Measurements from ENCODE around the gene RUSF1.
"Not testable (repeated sequence)": the region's sequence is repeated elsewhere in the genome, so short reads cannot be mapped to it uniquely, and the experiment has no call there.

RUSF1 gene

GRCh38 chr16:31507929-31508705 lies at the start of gene RUSF1:
Gene RUSF1, minus strand, starts transcription at chr16:31508391. Its CDS starts 18 bp downstream, at chr16:31508373.
- DNase-seq (ENCODE audit: low spot score), result peak; percentile 89

DNA sequence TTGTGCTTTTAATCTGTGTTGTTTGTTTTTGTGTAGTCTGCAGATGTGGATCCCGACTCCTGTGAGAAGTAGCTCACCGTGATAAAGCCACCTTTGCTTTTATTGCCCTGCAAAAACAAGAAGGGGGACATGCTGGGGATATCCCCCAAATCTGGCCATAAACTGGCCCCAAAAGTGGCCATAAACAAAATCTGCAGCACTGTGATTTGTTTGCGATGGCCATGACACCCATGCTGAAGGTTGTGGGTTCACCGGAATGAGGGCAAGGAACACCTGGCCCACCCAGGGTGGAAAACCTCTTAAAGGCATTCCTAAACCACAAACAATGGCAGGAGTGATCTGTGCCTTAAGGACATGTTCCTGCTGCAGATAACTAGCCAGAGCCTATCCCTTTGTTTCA lies 34.6 kb upstream of the RUSF1 start:
- DNase-seq (ENCODE audit: low spot score), result no peak

DNA sequence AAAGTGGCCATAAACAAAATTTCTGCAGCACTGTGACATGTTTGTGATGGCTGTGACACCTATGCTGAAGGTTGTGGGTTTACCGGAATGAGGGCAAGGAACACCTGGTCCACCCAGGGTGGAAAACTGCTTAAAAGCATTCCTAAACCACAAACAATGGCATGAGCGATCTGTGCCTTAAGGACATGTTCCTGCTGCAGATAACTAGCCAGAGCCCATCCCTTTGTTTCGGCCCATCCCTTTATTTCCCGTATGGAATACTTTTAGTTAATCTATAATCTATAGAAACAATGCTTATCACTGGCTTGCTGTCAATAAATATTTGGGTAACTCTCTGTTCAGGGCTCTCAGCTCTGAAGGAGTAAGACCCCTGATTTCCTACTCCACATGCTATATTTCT lies 31.6 kb upstream of the RUSF1 start:
- not testable (repeated sequence) for DNase-seq (ENCODE audit: low spot score)

GRCh38 chr16:31538243-31538598 lies 30.0 kb upstream of the RUSF1 start:
- DNase-seq (ENCODE audit: low spot score), result not testable (repeated sequence)

- DNase-seq (ENCODE audit: low spot score), result no peak
These were observed 29.4 kb upstream of the RUSF1 start for GRCh38 chr16:31537362-31538242.

DNA sequence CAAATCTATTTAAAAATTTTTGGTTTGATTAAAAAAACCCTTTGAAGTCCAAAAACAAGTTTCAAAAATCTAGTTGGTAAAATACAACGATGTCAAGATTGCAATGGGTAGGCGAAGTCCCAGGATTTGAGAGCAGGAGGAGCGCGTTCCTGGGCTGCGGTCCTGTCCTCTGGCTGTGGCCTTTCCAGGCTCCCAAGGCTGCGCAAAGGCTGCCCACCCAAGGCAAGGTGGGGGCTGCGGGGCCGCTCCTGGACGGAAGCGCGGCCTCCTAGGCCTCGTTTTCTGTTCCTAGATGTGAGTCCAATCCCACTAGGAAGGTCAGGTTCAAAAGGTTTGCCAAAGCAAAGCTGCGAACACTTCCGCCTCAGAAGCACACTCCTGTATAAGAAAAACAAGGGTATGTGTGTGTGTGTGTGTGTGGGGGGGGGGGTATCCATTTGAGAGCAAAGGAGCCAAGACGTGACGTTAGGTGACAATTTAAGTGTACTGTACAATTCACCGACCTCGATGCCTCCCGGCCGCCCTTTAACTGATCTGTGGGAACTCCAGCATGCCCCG lies 28.7 kb upstream of the RUSF1 start:
- DNase-seq (ENCODE audit: low spot score), result no peak

GRCh38 chr16:31535737-31536136 lies 27.5 kb upstream of the RUSF1 start:
- DNase-seq (ENCODE audit: low spot score), result no peak

GRCh38 chr16:31532896-31533295 lies 24.7 kb upstream of the RUSF1 start:
- no peak for DNase-seq (ENCODE audit: low spot score)

GRCh38 chr16:31532120-31532519 lies 23.9 kb upstream of the RUSF1 start:
- DNase-seq (ENCODE audit: low spot score), result no peak

DNA sequence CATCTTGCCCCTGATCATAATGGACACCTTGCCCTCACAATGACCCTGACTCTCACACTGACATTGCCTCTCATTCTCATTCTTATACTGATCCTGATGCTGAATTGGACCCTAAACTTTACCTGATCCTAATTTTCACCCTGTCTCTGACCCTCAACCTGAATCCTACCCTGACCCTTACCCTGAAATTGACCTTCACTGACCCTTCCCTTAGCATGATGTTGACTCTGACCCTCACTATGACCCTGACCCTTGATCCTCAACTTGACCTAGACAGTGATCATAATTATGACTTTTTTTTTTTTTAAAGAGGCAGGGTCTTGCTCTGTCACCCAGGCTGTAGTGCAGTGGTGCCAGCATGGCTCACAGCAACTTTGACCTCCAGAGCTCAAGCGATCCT lies 22.9 kb upstream of the RUSF1 start:
- DNase-seq (ENCODE audit: low spot score), result no peak

DNA sequence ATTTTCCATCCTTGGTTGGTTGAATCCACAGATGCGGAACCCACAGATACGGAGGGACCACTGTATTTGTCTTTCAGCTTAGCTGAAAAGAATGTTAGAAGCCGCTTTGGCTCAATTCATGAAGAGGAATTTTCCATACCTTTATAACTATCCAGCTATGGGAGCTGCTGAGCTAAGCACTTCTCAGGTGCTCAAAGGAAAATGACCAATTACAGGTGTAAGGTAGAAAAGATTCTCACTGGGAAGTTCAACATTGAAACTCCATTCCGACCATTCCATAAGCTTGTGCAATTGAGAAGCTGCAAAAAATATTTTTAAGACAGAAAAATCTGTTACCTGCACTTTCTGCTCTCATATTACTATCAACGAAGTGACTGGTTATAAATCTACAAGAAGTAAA lies 22.2 kb upstream of the RUSF1 start:
- no peak for DNase-seq (ENCODE audit: low spot score)

DNA sequence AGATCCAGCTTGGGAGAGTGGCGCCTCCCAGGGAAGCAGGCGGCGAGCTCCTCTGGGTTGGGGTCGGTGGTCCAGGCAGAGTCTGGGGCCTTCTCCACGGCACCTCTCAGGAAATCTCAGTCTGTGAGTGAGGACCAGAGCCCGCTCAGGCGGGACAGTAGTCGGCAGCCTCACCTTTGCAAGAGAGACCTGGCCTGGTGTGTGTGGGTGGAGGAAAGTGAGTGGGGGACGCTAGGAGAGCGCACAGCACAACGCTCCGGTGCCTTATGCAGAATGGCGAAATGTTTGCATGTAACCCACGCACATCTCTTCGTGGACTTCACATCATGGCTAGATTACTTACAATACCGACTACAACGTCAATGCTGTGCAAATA lies 21.7 kb upstream of the RUSF1 start:
- DNase-seq (ENCODE audit: low spot score), result no peak

DNA sequence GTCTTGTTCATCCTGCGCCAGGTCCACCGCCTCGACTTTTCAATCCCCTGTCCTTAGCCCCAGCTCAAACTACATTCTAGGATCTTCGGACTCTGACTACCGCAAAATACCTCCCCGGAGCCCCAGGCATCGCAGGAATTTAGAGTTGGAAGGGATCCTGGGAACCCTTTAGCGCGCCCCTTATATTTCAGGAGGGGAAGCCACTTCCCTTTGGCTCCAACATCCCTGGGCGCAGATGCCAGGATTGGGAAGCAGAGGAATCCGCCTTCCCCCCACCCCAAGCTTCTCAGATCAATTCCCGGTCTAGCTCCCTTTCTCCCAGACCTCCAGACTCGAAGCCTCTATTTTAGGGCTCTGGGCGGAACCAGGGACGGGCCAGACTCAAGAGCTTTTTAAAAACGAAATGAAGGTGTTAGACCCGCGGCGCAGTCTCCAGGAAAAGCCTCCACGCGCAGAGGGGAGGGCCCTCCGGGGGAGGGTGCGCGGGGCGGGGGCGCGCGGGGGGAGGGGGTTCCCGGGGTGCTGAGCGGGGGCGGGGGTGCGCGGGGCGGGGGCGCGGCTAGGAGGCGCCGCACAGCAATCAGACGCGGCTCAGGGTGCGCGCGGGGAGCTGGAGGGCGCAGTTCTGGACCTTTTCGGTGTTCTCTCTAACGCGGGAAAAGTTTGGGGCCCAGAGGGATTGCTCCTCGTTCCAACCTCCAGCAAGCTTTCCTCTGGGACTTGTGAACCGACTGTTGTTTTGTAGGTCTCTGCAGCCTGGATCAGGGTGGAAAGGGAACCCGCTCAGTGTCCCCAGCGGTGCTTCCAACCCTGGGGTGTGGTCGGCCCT lies 21.1 kb upstream of the RUSF1 start:
- no peak for DNase-seq (ENCODE audit: low spot score)

DNA sequence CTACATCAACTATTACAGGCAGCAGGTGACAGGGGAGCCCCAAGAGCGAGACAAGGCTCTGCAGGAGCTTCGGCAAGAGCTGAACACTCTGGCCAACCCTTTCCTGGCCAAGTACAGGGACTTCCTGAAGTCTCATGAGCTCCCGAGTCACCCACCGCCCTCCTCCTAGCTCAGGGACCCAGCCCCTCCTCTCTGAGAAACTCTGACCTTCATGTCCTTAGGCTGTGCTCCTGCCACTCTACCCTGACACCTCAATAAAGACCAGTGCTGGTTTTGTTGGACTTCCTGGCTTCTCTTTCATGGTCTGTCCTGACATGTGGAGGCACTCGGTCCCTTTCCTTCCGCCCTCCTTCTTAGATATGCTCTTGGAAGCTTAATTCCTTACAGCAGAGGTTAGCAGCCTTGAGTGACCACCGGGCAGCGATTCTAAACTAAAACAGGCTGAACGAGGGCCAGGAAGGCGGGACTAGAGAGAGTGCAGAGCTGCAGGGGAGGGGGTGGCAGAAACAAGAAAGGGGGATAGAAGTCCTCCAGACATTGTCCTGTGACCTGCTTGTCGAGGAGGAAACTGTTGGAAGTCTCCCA lies 20.4 kb upstream of the RUSF1 start:
- no peak for DNase-seq (ENCODE audit: low spot score)

- no peak for DNase-seq (ENCODE audit: low spot score)
These were observed 19.6 kb upstream of the RUSF1 start, which contains the start of gene AHSP for GRCh38 chr16:31527734-31528274. Gene AHSP, plus strand, starts transcription at chr16:31527900. Its CDS starts 240 bp downstream, at chr16:31528140.

- no peak for DNase-seq (ENCODE audit: low spot score)
These were observed 16.9 kb upstream of the RUSF1 start for GRCh38 chr16:31525113-31525512.

DNA sequence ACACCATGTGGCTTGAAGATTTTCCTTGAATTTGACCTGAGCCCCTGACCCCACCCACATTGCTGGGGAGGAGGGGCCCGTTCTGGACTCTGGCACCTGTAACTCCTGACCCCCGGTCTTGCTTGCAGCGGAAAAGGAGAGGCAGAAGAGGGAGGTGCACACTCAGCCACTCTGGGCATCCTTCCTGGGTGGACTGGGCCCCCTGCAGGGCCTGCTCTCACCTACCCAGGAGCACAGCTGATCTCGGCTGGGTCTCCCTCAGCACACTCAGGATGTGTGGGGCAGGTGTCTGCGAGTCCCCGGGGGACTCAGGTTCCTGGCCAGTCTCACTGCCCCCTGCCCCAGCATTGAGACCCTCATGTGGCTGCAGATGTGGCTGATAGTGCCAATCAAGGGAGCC lies 15.6 kb upstream of the RUSF1 start:
- DNase-seq (ENCODE audit: low spot score), result not testable (repeated sequence)

GRCh38 chr16:31522071-31522470 lies 13.9 kb upstream of the RUSF1 start:
- DNase-seq (ENCODE audit: low spot score), result no peak

- no peak for DNase-seq (ENCODE audit: low spot score)
These were observed 13.2 kb upstream of the RUSF1 start for GRCh38 chr16:31521368-31521767.

DNA sequence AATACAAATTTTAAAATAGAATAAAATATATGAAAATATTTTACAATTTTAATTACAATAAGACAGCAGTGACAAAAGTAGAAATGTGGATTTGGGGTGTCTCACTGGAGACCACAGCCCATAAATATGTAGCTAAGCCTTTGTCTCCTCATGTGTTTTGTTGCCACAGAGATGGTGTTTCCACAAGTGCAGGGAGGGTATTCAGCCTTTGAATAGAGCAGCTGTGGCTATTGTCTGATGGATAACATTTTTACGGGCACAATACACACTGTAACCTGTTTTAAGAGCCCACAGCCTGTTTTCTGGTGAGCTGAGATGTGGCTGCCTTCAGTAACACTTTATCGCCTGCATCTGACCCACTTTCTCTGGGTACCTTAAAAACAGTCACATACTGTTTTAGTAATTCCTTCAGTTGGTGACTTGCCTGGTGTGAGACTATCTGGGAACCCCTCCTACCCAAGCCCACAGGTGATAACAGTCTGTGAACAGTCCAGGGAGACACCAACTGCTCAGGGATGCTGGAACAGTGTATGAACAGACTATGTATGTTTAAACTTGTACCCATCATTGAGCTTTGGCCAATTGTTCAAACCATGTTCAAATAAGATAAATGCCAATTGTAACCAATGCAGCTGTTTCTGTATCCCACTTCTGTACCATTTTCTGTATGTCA lies 11.7 kb upstream of the RUSF1 start:
- DNase-seq (ENCODE audit: low spot score), result no peak

All from activated CD4-positive, alpha-beta T cell treated with anti-CD3 and anti-CD28 coated beads, Interleukin-2, Interleukin-4, amounts not matched to agents 100 ng/mL and 50 ng/mL, durations not matched to agents 16 hours and 8 hours (primary cell).